ENCODE data around the gene MTARC2.
A peak's percentile ranks its signal among the peaks of the same experiment; 100 is the strongest.
"Not testable (repeated sequence)": the region's sequence is repeated elsewhere in the genome, so short reads cannot be mapped to it uniquely, and the experiment has no call there.

Gene MTARC2

GRCh38 chr1:220733086-220733601 is 15.0 kb upstream of the MTARC2 start:
- DNase-seq: peak; percentile 87

- no peak for DNase-seq
These were observed 13.4 kb upstream of the MTARC2 start for GRCh38 chr1:220734571-220735326.

GRCh38 chr1:220736283-220736682 is 11.8 kb upstream of the MTARC2 start:
- DNase-seq: not testable (repeated sequence)

- DNase-seq: no peak
These were observed 6.8 kb upstream of the MTARC2 start for GRCh38 chr1:220741349-220741748.

- no peak for DNase-seq
These were observed 6.3 kb upstream of the MTARC2 start for GRCh38 chr1:220741825-220742224.

- DNase-seq: no peak
These were observed 5.6 kb upstream of the MTARC2 start for GRCh38 chr1:220742520-220742919.

- no peak for DNase-seq
These were observed 1.3 kb upstream of the MTARC2 start for GRCh38 chr1:220746851-220747250.

GRCh38 chr1:220747437-220748088 is 559 bp upstream of the MTARC2 start:
- no peak for DNase-seq

- no peak for DNase-seq
These were observed 814 bp downstream of the MTARC2 start for GRCh38 chr1:220748936-220749335.

GRCh38 chr1:220750131-220750515 is 2.0 kb downstream of the MTARC2 start:
- DNase-seq: no peak

GRCh38 chr1:220751111-220751510 is 3.0 kb downstream of the MTARC2 start:
- no peak for DNase-seq

- no peak for DNase-seq
These were observed 6.2 kb downstream of the MTARC2 start for GRCh38 chr1:220754212-220754917.

- DNase-seq: no peak
These were observed 6.8 kb downstream of the MTARC2 start for GRCh38 chr1:220754918-220755295.

GRCh38 chr1:220755309-220755708 is 7.2 kb downstream of the MTARC2 start:
- no peak for DNase-seq

GRCh38 chr1:220757441-220757840 is 9.3 kb downstream of the MTARC2 start:
- DNase-seq: no peak

GRCh38 chr1:220759147-220759546 is 11.0 kb downstream of the MTARC2 start:
- no peak for DNase-seq

GRCh38 chr1:220761688-220762427 is 13.7 kb downstream of the MTARC2 start:
- peak; percentile 19 for DNase-seq

- DNase-seq: no peak
These were observed 16.6 kb downstream of the MTARC2 start for GRCh38 chr1:220764757-220765156.

GRCh38 chr1:220767312-220768125 is 19.4 kb downstream of the MTARC2 start:
- peak; percentile 24 for DNase-seq

GRCh38 chr1:220768126-220768601 is 20.0 kb downstream of the MTARC2 start:
- DNase-seq: no peak

- DNase-seq: peak; percentile 50
These were observed 21.1 kb downstream of the MTARC2 start for GRCh38 chr1:220769205-220769604.

Measured in islet precursor cell (in vitro differentiated cells).